ENCODE data around the gene PPP4R2.

Gene PPP4R2

GRCh38 chr3:72996473-72997333 is at the start of gene PPP4R2:
PPP4R2 (plus strand) TSS chr3:72996811; CDS start chr3:72997038, 227 bp downstream.
- peak within 1 kb of the TSS; percentile 94 for H3K27ac ChIP-seq
- no peak for TF ChIP-seq CTCF (conservative IDR thresholded peaks at IDR 0.05)
- peak; percentile 37; the same call in 1 of the 2 replicates for TF ChIP-seq ZFX (IDR thresholded peaks at IDR 0.05)

- H3K27ac ChIP-seq, result no peak overlapping the region
- TF ChIP-seq ZFX (IDR thresholded peaks at IDR 0.05) (no peak), CTCF (conservative IDR thresholded peaks at IDR 0.05) (no peak)
Observed at GRCh38 chr3:72947715-72948490, 48.7 kb upstream of the PPP4R2 start.

GRCh38 chr3:72949016-72949415 is 47.6 kb upstream of the PPP4R2 start:
- H3K27ac ChIP-seq, result peak overlapping the region; percentile 4; the same call in 1 of the 2 replicates
- TF ChIP-seq ZFX (IDR thresholded peaks at IDR 0.05) (no peak), CTCF (conservative IDR thresholded peaks at IDR 0.05) (no peak)

GRCh38 chr3:72950372-72950771 is 46.2 kb upstream of the PPP4R2 start:
- no peak overlapping the region for H3K27ac ChIP-seq
- TF ChIP-seq CTCF (conservative IDR thresholded peaks at IDR 0.05), result no peak
- no peak for TF ChIP-seq ZFX (IDR thresholded peaks at IDR 0.05)

GRCh38 chr3:72950801-72951200 is 45.8 kb upstream of the PPP4R2 start:
- H3K27ac ChIP-seq, result no peak overlapping the region
- no peak for TF ChIP-seq CTCF (conservative IDR thresholded peaks at IDR 0.05)
- TF ChIP-seq ZFX (IDR thresholded peaks at IDR 0.05), result no peak

- no peak for TF ChIP-seq ZFX (IDR thresholded peaks at IDR 0.05)
- TF ChIP-seq CTCF (conservative IDR thresholded peaks at IDR 0.05), result no peak
- no peak overlapping the region for H3K27ac ChIP-seq
Observed at GRCh38 chr3:72951259-72951722, 45.3 kb upstream of the PPP4R2 start.

Data from C4-2B (cell line).